Activated CD4-positive, alpha-beta T cell treated with anti-CD3 and anti-CD28 coated beads, Interleukin-2, amount 50 U/mL, for 4 hours (primary cell): ENCODE data around the gene HORMAD2.
"Not testable (repeated sequence)": the region's sequence is repeated elsewhere in the genome, so short reads cannot be mapped to it uniquely, and the experiment has no call there.

Experiments
- DNase-seq, 2 experiments: peaks; one replicate each; pipeline ENCODE4 v3.0.0-alpha.2; 2020

HORMAD2 gene

DNA sequence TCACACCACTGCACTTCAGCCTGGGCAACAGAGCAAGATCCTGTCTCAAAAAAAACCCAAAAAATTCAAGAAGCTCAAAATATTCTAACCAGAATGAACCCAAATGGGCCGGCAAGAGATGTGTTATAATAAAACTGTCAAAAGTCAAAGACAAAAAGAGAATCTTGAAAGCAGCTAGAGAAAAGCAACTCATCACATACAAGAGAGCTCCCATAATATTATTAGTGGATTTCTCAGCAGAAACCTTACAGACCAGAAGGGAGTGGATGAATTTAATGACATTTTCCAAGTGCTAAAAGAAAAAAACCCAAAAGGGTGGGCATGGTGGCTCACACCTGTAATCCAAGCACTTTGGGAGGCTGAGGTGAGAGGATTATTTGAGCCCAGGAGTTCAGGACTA, 22.9 kb upstream of the HORMAD2 start:
- DNase-seq: no peak

- DNase-seq: not testable (repeated sequence)
Measured at GRCh38 chr22:30059346-30060020, 20.8 kb upstream of the HORMAD2 start.

DNA sequence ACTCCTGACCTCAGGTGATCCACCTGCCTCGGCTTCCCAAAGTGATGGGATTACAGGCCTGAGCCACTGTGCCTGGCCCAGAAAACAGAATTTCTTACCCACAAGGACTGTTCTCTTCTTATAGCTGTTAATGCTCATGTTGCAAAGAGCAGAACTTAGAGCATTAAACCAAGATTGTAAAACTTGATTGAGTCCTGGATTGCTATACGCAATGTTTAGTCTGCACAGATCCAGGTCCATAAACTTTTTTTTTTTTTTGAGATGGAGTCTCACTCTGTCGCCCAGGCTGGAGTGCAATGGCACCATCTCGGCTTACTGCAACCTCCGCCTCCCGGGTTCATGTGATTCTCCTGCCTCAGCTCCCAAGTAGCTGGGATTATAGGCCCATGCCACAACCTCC, 19.2 kb upstream of the HORMAD2 start:
- not testable (repeated sequence) for DNase-seq

DNA sequence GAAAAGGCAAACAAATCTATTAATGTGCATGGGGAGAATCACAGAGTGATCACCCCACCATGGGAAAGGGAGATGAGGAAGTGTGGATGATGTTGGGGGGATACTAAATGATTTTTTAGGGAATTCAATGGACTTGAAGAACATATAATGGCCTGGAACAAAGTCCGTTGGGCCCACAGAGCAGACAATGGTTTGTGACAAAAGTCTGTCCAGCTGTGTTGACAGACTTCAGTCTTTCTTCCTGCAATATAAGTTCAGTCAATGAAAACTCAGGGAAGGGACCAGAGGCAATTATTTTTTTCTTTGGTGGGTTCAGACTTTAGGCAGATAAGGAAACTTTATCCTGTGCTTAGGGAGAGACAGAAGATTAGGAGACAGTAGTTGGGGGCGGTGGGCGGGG, 18.0 kb upstream of the HORMAD2 start:
- DNase-seq: no peak

GRCh38 chr22:30062950-30063349, 17.3 kb upstream of the HORMAD2 start:
- DNase-seq: no peak

DNA sequence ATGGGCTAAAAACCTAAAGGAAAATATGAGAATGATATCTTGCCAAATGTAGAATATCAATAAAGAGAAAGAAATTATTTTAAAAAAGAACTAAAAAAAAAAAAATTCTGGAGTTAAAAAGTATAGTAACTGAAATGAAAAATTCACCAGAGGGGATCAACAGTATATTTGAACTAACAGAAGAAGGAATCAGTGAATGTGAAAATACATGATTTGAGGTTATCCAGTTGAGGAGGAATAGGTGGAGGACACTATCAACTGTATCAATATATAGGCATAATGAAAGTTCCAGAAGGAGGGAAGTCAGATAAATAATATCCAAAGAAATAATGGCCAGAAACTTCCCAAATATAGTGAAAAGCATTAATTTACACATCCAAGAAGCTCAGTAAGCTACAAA, 16.1 kb upstream of the HORMAD2 start:
- DNase-seq: no peak

- no peak for DNase-seq
Measured at GRCh38 chr22:30073743-30074142, 6.5 kb upstream of the HORMAD2 start.

- DNase-seq: no peak
Measured at GRCh38 chr22:30074147-30074546, 6.1 kb upstream of the HORMAD2 start.

- DNase-seq: no peak
Measured at GRCh38 chr22:30074994-30075393, 5.3 kb upstream of the HORMAD2 start.

DNA sequence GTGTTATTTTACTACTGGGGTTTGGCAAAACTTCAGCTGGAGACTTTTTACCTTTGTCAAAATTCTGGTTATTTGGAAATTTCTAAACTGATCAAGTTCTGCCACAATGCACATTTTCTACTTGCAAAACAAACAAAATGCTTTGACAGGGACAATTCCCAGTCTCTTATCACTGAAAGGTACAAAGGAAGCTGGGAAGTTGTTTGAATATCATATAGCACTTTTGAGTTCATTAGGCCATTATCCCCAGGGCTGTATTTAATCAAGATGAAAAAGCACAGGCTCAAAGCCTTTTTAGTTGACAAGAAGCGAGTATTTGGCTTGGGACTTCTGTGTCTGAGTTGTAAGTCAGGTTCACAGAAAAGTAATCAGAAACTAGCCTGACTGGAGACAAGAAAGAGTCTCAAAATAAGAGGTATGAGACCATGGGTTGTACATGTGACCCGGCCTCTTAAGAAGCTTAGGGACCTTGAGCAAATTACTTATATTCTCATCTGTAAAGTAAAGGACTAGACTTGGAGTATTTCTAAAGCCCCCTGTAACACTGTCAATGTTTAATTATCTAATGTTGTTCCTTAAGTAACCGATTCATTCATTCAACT, 2.9 kb upstream of the HORMAD2 start:
- no peak for DNase-seq

DNA sequence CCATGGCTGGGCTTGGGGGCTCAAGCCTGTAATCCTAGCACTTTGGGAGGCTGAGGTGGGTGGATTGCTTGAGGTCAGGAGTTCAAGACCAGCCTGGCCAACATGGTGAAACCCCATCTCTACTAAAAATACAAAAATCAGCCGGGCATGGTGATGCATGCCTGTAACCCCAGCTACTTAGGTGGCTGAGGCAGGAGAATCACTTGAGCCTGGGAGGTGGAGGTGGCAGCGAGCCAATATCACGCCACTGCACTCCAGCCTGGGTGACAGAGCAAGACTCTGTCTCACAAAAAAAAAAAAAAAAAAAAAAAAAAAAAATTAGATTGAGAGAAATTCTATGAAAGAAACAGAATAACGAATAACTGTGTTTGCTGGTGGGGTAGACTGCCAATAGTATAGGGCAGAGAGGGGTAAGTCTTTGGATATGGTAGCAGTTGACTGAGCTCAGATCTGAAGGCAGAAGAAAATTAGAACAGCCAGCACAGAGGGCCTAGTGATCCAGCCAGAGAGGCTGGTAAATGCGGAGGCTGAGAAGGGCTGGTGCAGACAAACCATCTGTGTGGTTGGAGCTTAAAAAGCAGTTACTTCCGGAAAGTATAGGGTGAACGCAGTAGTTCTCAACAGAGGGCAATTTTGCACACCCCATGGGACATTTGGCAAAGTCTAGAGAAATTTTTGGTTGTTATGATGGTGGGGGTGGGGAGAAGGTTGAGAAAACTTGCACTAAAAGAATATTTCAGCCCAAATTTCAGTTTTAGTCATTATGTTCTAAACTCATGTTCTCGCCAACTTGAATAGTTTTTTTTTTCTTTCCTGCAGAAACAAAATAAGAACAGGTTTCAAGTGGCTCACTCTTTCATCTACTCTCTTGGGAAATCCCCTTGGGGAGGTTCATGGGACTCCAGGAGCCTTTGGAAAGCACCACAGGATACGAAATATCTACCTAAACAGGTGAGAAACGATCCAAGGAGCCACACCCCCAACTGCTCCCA, 1.6 kb upstream of the HORMAD2 start:
- no peak for DNase-seq

DNA sequence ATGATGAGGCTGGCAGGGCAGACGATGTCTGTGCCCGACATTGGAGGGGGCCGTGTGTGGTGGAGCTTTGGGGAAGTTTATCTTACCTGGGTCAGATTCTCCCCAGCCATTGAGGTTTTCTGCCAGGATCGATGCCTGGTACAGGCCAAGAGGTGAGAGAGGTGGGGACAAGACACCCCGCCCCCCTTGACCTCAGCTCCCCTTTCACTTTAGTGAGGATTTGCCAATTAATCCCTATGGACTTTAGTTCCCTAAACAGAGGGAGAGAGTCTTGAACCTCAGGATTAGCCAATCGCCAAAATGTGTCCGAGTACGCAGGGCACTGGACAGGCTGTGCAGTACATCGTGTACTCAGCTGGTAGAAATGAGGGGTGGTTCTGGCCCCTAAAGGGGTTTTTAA, 541 bp downstream of the HORMAD2 start:
- DNase-seq: no peak

DNA sequence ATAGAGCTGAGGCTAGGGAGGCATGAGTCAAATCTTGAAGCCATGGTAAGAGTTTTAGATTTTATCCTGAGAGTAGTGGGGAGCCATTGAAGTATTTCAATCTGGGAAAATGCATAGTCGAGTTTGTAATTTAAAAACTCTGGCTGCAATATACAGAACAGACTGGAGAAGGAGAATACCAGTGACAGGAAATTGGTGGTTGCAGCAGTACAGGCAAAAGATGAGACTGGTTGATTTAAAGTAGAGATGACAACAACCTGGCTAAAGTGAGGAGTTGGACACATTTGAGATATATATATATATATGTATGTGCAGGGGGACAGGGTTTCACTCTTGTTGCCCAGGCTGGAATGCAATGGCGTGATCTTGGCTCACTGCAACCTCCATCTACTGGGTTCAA, 6.2 kb downstream of the HORMAD2 start:
- DNase-seq: no peak

DNA sequence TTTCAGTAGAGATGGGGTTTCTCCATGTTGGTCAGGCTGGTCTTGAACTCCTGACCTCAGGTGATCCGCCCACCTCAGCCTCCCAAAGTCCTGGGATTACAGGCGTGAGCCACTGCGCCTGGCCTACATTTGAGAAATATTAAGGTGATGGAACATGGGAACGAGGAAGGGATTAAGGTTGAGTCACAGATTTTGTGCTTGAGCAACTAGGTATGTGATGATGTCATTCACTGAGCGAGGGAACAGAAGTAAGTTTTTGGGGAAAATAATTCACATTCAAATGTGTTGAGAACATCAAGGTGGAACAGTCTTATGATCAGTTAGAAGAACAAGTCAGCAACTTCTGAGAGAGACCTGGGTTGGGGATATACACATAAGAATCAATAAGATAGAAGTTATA, 6.8 kb downstream of the HORMAD2 start:
- DNase-seq: not testable (repeated sequence)

GRCh38 chr22:30087611-30088010, 7.3 kb downstream of the HORMAD2 start:
- DNase-seq: no peak

GRCh38 chr22:30088468-30088867, 8.2 kb downstream of the HORMAD2 start:
- DNase-seq: no peak

- no peak for DNase-seq
Measured at GRCh38 chr22:30089655-30089974, 9.4 kb downstream of the HORMAD2 start.

GRCh38 chr22:30092686-30093085, 12.4 kb downstream of the HORMAD2 start:
- no peak for DNase-seq

GRCh38 chr22:30094804-30095203, 14.5 kb downstream of the HORMAD2 start:
- DNase-seq: no peak

DNA sequence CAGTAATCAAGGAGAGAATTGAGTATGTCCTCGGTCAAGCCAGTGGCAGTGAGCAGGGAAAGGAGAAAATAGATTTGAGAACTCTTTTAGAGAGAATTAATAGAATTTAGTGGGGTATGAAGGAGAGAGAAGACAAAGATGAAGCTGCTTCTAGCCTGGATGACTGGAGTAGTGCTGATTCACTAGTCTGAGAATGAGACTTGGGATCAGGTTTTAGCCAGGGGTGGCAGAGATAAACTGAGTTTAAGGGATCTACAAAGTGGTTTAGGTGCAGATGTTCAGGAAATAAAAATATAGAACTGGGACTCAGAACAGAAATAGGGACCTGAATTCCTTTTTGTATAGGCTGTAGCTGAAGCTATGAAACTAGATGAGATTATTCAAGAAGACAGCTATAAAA, 17.6 kb downstream of the HORMAD2 start:
- no peak for DNase-seq

DNA sequence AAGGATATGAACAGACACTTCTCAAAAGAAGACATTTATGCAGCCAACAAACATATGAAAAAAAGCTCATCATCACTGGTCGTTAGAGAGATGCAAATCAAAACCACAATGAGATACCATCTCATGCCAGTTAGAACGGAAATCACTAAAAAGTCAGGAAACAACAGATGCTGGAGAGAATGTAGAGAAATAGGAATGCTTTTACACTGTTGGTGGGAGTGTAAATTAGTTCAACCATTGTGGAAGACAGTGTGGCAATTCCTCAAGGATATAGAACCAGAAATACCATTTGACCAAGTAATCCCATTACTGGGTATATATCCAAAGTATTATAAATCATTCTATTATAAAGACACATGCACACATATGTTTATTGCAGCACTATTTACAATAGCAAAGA, 20.5 kb downstream of the HORMAD2 start:
- DNase-seq: not testable (repeated sequence)

GRCh38 chr22:30104501-30105156, 24.4 kb downstream of the HORMAD2 start:
- DNase-seq: no peak

DNA sequence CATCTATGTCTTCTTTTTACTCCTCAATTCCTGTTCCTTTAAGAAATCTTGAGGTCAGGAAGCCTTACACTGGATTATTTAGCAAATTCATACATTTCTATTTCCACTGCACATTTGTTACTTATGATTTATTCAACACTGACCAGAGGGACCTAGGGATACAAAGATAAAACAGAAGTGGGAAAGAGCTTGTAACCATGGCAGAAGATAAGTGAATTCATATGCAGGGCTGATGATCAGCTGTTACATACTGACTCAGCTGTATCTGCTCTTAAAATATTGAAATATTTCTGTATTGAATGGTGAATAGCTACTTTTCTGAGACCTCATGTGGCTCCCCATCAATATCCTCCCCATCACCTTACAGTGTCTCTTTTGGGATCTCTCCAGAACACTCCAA, 25.2 kb downstream of the HORMAD2 start:
- DNase-seq: no peak
